Epithelial cell of proximal tubule (primary cell): ENCODE results near the gene TXNDC17. TPM values are rescaled to one million over a fixed set of nuclear protein-coding genes. Genes with fewer than 3 reads are reported as not detected.

Source experiments
- DNase-seq: peaks from one replicate; pipeline ENCODE4 v3.0.0-alpha.2; 2011; ENCODE audit warnings: low read depth
- H3K4me3 ChIP-seq: 2 replicates; pipeline ENCODE4 v1.5.1; 2011; ENCODE audit warnings: low read depth, mild to moderate bottlenecking, low read length
- total RNA-seq: library from RNA; depleted of rRNA; stranded (reverse); fragments of >200 nt; gene quantifications from 2 replicates; pipeline ENCODE4 v1.2.3, GENCODE V29; 2015
- TF ChIP-seq, protein P1 (sequence below): conservative IDR thresholded peaks from 2 replicates; pipeline ENCODE4 v1.5.1; 2012; ENCODE audit warnings: low read depth, mild to moderate bottlenecking, low read length

TXNDC17 gene
- total RNA-seq, 1 donor from 2014 or later, result 501 TPM

DNA sequence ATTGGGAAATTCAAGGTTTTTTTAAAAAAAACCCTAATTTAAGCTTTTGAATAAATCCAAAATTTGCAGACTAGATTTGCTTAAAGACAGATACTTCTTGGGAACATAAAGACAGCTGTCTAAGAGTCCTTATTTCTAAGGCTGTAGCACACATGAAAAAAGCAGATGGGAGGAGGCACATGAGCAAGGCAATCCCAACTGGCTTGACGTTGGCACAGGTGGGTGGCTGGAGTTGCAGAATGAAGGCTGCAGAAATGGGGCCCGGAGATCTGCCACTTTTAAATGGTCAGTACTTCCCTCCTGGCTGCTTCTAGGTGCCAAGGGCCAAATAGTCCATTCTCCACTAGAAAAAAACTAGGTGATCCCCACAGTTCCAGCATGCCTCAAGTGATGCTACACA is 4.8 kb upstream of the TXNDC17 start:
- DNase-seq, result no peak
- no peak overlapping the region for H3K4me3 ChIP-seq
- TF ChIP-seq, protein P1, sequence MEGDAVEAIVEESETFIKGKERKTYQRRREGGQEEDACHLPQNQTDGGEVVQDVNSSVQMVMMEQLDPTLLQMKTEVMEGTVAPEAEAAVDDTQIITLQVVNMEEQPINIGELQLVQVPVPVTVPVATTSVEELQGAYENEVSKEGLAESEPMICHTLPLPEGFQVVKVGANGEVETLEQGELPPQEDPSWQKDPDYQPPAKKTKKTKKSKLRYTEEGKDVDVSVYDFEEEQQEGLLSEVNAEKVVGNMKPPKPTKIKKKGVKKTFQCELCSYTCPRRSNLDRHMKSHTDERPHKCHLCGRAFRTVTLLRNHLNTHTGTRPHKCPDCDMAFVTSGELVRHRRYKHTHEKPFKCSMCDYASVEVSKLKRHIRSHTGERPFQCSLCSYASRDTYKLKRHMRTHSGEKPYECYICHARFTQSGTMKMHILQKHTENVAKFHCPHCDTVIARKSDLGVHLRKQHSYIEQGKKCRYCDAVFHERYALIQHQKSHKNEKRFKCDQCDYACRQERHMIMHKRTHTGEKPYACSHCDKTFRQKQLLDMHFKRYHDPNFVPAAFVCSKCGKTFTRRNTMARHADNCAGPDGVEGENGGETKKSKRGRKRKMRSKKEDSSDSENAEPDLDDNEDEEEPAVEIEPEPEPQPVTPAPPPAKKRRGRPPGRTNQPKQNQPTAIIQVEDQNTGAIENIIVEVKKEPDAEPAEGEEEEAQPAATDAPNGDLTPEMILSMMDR, result no peak

DNA sequence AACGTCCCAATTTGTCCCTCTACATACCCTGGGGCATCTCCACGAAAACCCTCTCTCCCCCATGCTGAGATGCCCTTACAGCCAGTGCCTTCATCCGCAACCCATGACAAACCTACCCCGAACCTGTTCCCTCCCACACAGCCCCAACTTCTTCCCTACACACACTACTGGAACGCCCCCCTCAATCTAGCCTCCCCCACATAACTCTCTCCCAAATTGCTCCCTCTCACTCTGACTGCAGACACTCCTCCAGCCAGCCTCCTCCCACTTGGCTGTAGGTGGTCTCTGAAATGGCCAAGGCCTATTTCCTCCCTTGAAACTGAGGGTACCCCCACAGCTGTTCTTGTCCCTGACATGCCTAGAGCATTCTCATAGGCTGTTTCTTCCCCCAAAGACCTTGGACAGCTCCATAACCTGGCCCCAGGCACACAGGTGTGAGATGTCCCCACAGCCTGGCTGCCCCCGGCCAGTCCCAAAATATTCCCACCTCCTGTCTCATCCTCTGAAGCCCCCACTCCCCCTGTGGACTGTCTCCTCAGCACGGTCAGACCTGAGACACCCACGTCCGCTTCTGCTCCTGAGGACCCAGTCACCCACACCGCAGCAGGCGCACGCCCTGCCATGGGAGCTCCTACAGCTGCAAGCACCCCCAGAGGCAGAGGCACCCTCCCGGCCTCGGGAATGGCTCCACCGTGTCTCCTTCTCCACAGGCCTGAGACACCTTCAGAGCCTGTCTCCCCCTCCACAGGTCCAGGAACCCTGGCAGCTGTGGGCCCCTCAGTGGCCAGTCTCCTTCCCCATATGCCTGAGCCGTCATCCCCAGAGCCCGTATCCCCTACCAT is 4.0 kb upstream of the TXNDC17 start:
- H3K4me3 ChIP-seq, result no peak overlapping the region
- TF ChIP-seq, protein P1, result no peak
- no peak for DNase-seq

DNA sequence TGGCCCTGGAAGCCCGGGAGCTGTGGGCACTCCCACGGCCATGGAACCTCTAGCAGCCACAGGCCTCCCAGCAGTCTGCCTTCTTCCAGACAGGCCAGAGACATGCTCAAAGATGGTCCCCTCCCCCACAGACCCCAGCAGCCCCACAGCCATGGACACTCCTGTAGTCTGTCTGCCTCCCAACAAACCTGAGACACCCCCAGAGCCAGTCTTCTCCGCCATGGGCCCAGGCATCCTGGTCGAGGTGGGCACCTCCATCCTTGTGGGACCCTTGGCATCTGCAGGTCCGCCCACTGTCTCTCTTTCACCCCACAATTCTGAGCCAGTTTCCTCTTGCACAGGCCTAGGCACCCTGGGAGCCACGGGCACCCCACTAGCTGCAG is 3.4 kb upstream of the TXNDC17 start:
- no peak for DNase-seq
- H3K4me3 ChIP-seq, result no peak overlapping the region
- TF ChIP-seq, protein P1, result no peak

DNA sequence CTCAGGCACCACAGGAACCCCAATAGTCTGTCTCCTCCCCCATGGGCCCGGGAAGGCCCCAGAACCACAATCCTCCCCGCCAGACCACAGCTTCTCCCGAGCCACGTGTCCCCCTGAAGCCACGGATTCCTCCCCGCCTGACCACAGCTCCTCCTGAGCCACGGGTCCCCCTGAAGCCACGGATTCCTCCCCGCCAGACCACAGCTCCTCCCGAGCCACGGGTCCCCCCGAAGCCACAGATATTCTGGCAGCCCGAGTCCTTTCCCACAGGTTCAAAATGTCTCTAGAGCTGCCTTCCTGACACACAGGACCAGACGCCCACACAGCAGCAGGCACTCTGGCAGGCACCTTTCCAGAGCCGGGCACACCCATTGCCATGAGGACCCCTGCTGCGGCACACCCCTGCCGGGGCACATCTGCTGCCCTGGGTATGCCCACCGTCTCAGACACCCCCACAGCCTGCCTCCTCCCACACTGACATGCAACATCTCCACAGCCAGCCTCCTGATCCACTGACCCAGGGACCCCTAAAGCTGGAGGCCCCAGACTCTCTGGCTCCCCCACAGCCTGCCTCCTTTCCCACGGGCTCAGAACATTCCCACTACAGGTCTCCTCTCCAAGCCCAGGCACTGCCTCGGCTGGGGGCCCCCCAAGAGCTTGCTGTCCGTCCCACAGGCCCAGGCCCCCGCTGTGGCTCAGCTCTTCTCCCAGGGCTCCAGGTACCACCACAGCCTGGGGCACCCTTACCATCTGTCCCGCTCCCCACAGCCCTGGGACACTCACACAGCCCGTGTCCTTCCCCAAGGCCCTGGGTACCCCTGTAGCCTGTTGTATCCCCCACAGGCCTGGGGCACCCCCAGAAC is 2.6 kb upstream of the TXNDC17 start:
- DNase-seq, result no peak
- TF ChIP-seq, protein P1, result no peak
- peak overlapping the region; percentile 98 for H3K4me3 ChIP-seq

DNA sequence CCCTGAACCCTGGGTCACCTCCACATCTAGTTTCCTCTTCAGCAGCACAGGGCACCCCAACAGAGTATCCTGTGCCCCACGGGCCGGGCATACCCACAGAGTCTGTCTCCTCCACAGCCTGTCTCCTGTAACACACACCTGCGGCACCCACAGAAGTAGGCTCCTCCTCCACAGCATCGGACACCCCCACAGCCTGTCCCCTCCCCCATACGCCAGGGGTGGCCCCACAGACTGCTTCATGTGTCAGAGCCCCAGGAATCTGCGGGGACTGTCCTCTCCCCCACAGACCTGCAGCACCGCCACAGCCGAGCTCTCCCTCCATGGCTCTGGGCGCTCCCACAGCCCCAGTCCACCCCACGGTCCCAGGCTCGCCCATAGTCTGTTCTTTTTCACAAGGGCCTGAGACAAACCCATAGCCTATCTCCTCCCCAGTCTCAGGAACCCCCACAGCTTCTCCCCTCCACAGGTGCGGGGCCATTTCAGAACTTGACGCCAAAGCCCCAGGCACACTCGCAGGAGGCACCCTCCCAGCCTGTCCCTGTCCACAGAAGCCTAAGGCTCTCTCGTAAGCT is 1.8 kb upstream of the TXNDC17 start:
- H3K4me3 ChIP-seq, result peak overlapping the region; percentile 98
- TF ChIP-seq, protein P1, result no peak
- no peak for DNase-seq

DNA sequence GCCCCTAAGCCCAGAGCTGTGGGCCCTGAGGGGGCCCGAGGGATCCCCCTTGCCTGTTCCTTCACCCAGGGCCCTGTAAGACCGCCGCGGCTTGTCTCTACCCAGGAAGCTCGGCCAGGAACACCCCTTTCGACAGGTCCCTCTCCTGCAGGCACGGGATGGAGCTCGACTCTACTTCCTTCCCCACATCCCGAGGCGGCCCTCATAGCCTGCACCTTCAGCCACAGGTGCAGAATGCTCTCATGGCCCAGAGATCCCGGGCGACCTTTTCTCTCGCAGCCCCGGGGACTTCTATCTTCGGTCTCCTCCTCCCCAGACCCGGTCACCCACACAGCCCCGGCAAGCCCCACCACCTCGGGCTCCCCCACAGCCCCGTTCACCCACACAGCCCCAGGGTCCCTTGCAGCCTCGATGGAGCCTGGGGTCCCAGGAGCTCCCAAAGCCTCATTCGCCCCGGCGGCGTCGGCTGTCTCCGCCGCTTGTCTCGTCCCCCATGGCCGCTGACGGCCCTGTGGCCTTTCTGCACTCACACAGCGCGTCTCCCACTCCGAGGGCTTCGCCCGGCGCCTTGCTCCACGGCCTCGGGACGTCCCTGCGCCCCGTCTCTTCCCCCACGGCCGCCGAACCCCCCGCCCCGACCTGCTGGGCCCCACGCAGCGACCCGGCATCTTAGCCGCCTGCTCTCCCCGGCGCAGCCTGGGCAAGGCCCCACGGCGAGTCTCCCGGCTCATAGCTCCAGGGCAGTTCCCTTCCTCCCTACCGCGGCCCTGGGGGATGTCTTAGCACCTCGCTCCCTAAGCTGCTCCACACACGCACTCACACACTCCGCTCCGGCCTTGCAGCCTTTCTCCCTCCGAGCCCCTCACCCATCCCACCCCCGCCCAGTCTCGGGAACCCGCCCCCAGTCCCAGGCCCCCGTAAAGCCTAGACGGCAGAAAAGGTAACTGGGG is 999 bp upstream of the TXNDC17 start:
- peak overlapping the region; percentile 98 for H3K4me3 ChIP-seq
- TF ChIP-seq, protein P1, result no peak
- no peak for DNase-seq
